DND-41 (cell line): ENCODE data around the gene TBX4.

Experiments used
- EZH2 ChIP-seq: IDR thresholded peaks from 3 replicates; pipeline ENCODE4 v1.6.1; 2012; ENCODE audit warnings: borderline replicate concordance, low read depth, mild to moderate bottlenecking, moderate library complexity, low read length, inconsistent platforms; ENCODE audit not compliant: severe bottlenecking
- TF ChIP-seq, protein P1 (sequence below): IDR thresholded peaks from 2 replicates; pipeline ENCODE4 v1.5.1; 2012; ENCODE audit warnings: borderline replicate concordance, low read length, moderate library complexity, mild to moderate bottlenecking; ENCODE audit not compliant: poor library complexity, severe bottlenecking; ENCODE audit errors: extremely low read depth

DNA sequence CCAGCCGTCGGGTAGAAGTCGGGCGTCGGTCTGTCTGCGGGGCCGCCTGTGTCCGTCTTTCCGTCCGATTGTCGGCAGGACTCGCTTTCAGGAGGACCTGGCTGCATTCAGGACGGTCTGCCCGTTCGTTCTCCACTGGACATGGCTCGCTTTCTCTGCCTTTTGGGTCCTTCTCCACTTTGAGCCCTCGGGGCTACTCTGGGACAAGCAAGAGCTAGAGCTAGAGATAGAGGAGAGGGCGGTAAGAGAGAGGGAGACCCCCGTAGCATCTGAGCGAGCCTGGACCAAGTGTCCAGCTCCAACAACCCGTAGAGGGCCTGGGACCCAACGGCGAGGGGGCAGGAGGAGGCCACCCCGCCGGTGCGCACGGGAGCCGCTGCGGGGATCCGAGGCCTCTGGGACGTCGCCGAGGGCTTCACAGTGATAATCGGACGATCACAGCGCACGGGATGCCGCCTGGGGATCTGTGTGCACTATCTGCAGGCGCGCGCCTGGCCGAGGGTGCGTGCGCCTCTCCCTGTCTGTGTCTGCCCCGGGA, 4.5 kb downstream of the TBX4 start:
- TF ChIP-seq, protein P1, sequence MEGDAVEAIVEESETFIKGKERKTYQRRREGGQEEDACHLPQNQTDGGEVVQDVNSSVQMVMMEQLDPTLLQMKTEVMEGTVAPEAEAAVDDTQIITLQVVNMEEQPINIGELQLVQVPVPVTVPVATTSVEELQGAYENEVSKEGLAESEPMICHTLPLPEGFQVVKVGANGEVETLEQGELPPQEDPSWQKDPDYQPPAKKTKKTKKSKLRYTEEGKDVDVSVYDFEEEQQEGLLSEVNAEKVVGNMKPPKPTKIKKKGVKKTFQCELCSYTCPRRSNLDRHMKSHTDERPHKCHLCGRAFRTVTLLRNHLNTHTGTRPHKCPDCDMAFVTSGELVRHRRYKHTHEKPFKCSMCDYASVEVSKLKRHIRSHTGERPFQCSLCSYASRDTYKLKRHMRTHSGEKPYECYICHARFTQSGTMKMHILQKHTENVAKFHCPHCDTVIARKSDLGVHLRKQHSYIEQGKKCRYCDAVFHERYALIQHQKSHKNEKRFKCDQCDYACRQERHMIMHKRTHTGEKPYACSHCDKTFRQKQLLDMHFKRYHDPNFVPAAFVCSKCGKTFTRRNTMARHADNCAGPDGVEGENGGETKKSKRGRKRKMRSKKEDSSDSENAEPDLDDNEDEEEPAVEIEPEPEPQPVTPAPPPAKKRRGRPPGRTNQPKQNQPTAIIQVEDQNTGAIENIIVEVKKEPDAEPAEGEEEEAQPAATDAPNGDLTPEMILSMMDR, result no peak
- TF ChIP-seq EZH2, result no peak
